Fibroblast of lung (primary cell): ENCODE results near the gene CAMKMT. TPM values are rescaled to one million over a fixed set of nuclear protein-coding genes. Genes with fewer than 3 reads are reported as not detected.

Experiments used
- DNase-seq, 2 donors: peaks; one replicate each; pipeline versions ENCODE4 v3.0.0 to v3.0.0-alpha.2; 2010; ENCODE audit warnings: low read depth in 2 of 2
- H2AFZ ChIP-seq: 2 replicates; pipeline ENCODE4 v1.5.1; 2012; ENCODE audit warnings: low read length, control low read depth, inconsistent platforms
- H3K27ac ChIP-seq: 2 replicates; pipeline ENCODE4 v1.5.1; 2011; ENCODE audit warnings: low read length, control low read depth; ENCODE audit not compliant: insufficient read depth
- H3K27me3 ChIP-seq: 2 replicates; pipeline ENCODE4 v1.5.1; 2011; ENCODE audit warnings: mild to moderate bottlenecking, low read length; ENCODE audit not compliant: control insufficient read depth, insufficient read depth
- H3K36me3 ChIP-seq: 2 replicates; pipeline ENCODE4 v1.5.1; 2011; ENCODE audit warnings: low read length; ENCODE audit not compliant: control insufficient read depth, insufficient read depth
- H3K4me1 ChIP-seq: 2 replicates; pipeline ENCODE4 v1.5.1; 2011; ENCODE audit warnings: low read length; ENCODE audit not compliant: control insufficient read depth, insufficient read depth; ENCODE audit errors: extremely low read depth
- H3K4me2 ChIP-seq: 2 replicates; pipeline ENCODE4 v1.5.1; 2011; ENCODE audit warnings: low read length, control low read depth; ENCODE audit not compliant: insufficient read depth; ENCODE audit errors: extremely low read depth
- H3K4me3 ChIP-seq, 4 experiments: fragments of 200-600 bp in 1 of 4; sonication (generic) in 1 of 4; replicated peaks in 1 of 4; 2 replicates each; pipeline ENCODE4 v1.5.1; 2011 to 2016; ENCODE audit warnings: low read length in 4 of 4, low read depth in 3 of 4, mild to moderate bottlenecking in 3 of 4, control low read depth in 2 of 4, inconsistent platforms in 1 of 4, mixed read lengths in 1 of 4; ENCODE audit not compliant: insufficient read depth in 1 of 4; ENCODE audit errors: control extremely low read depth in 1 of 4
- H3K79me2 ChIP-seq: 2 replicates; pipeline ENCODE4 v1.5.1; 2012; ENCODE audit warnings: mild to moderate bottlenecking, low read length, inconsistent platforms; ENCODE audit not compliant: control insufficient read depth, insufficient read depth
- H3K9ac ChIP-seq: 2 replicates; pipeline ENCODE4 v1.5.1; 2011; ENCODE audit warnings: mild to moderate bottlenecking, low read length, control low read depth; ENCODE audit not compliant: insufficient read depth
- H3K9me3 ChIP-seq: 2 replicates; pipeline ENCODE4 v1.5.1; 2012; ENCODE audit warnings: low read depth, low read length; ENCODE audit not compliant: control insufficient read depth, insufficient read depth
- H4K20me1 ChIP-seq: 2 replicates; pipeline ENCODE4 v1.5.1; 2011; ENCODE audit warnings: low read length; ENCODE audit not compliant: control insufficient read depth, insufficient read depth; ENCODE audit errors: extremely low read depth
- EZH2 ChIP-seq: IDR thresholded peaks from 2 replicates; pipeline ENCODE4 v1.5.1; 2012; ENCODE audit warnings: low read length, control low read depth, mild to moderate bottlenecking; ENCODE audit errors: missing control alignments
- polyA plus RNA-seq, 2 donors: library from polyadenylated mRNA; depleted of rRNA in 1 of 2; stranded (reverse) in 1 of 2; unstranded in 1 of 2; fragments of >200 nt; gene quantifications; 2 replicates each; pipeline ENCODE4 v1.2.1, GENCODE V29; 2011 to 2012; ENCODE audit warnings: missing spikeins in 1 of 2
- total RNA-seq: library from RNA; depleted of rRNA; stranded (reverse); fragments of >200 nt; gene quantifications from 2 replicates; pipeline ENCODE4 v1.2.1, GENCODE V29; 2014
- TF ChIP-seq, protein P1 (sequence below), 2 donors: IDR thresholded peaks in 1 of 2; conservative IDR thresholded peaks in 1 of 2; 1 replicate in 1 of 2; 2 replicates in 1 of 2; pipeline ENCODE4 v1.5.1; 2011 to 2012; ENCODE audit warnings: low read length in 2 of 2, control low read depth in 1 of 2, inconsistent platforms in 1 of 2, low read depth in 1 of 2, mild to moderate bottlenecking in 1 of 2

CAMKMT gene
- total and polyA plus RNA-seq, 2 donors (not counting 1 experiment from before 2014, with no cell fraction given) = 7.9 to 11.6 TPM

DNA sequence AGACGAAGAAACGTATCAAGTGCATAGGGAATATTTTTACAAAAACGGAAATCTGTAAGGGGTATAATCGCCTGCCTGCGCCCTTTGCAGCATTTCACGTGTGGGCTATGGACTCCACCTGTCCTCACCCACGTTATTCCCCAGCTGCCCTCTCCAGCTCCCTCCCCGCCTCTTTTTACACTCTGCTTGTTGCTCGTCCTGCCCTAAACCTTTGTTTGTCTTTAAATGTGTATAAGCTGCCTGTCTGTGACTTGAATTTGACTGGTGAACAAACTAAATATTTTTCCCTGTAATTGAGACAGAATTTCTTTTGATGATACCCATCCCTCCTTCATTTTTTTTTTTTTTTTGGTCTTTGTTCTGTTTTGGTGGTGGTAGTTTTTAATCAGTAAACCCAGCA lies 410.4 kb downstream of the CAMKMT start:
- H3K4me1 ChIP-seq = no peaks in the 10 kb centered on the region
- no peaks in the 10 kb centered on the region for H4K20me1 ChIP-seq
- H3K9ac ChIP-seq = no peak overlapping the region
- H3K9me3 ChIP-seq = no peaks in the 10 kb centered on the region
- TF ChIP-seq, protein P1, sequence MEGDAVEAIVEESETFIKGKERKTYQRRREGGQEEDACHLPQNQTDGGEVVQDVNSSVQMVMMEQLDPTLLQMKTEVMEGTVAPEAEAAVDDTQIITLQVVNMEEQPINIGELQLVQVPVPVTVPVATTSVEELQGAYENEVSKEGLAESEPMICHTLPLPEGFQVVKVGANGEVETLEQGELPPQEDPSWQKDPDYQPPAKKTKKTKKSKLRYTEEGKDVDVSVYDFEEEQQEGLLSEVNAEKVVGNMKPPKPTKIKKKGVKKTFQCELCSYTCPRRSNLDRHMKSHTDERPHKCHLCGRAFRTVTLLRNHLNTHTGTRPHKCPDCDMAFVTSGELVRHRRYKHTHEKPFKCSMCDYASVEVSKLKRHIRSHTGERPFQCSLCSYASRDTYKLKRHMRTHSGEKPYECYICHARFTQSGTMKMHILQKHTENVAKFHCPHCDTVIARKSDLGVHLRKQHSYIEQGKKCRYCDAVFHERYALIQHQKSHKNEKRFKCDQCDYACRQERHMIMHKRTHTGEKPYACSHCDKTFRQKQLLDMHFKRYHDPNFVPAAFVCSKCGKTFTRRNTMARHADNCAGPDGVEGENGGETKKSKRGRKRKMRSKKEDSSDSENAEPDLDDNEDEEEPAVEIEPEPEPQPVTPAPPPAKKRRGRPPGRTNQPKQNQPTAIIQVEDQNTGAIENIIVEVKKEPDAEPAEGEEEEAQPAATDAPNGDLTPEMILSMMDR (conservative IDR thresholded peaks at IDR 0.05 in 1 of 2, IDR thresholded peaks at IDR 0.05 in 1 of 2; ENCODE audit: low read depth in 1 of 2, low read length in 2 of 2) = no peak
- TF ChIP-seq EZH2 = no peak
- no peaks in the 10 kb centered on the region for H3K36me3 ChIP-seq
- H3K4me2 ChIP-seq = no peak overlapping the region
- H2AFZ ChIP-seq = no peak overlapping the region
- DNase-seq = no peak
- H3K79me2 ChIP-seq = no peaks in the 10 kb centered on the region
- H3K27ac ChIP-seq = no peak overlapping the region
- H3K4me3 ChIP-seq = no peak overlapping the region
- peaks cover 7% of the 10 kb centered on the region for H3K27me3 ChIP-seq

DNA sequence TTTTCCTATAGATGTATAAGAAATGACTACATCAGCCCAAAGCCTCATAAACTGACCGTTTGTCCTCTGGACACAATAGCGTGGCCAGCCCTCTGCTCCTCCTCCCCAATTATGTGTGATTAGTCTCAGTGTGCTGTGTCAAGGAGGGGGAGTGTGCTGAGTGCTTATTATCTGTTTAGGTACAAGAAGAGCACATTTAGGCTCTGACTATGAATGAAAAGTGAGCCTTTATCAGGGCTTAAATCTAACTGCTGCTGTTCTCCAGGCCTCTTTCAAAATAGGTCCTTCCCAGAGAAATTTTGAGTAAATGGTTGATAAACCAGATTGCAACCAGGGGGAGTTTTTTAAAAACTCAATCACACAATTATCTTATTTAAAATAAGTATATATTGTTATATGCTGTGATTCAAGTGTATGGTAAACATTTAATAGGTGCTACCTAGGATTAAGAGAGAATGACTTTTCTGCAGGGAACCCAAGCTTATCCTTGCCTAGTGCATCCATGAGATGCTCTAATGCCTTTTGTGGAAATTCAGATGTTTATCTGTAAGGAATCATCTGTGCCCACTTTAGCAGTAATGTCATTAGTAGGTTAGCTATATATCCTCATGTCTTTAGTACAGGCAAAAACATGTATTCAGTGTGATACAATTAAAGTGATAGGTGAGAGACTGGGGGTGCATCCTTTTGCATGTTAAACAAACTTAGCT lies 411.1 kb downstream of the CAMKMT start:
- Histone ChIP-seq H3K27me3 (peaks cover 5% of the 10 kb centered on the region), H4K20me1 (no peaks in the 10 kb centered on the region), H2AFZ (no peak overlapping the region), H3K9ac (no peak overlapping the region), H3K79me2 (no peaks in the 10 kb centered on the region), H3K4me3 (no peak overlapping the region), H3K4me1 (no peaks in the 10 kb centered on the region), H3K9me3 (no peaks in the 10 kb centered on the region), H3K4me2 (no peak overlapping the region), H3K36me3 (no peaks in the 10 kb centered on the region), H3K27ac (no peak overlapping the region)
- TF ChIP-seq, protein P1 (conservative IDR thresholded peaks at IDR 0.05 in 1 of 2, IDR thresholded peaks at IDR 0.05 in 1 of 2; ENCODE audit: low read depth in 1 of 2, low read length in 2 of 2) = no peak
- no peak for TF ChIP-seq EZH2
- no peak for DNase-seq

DNA sequence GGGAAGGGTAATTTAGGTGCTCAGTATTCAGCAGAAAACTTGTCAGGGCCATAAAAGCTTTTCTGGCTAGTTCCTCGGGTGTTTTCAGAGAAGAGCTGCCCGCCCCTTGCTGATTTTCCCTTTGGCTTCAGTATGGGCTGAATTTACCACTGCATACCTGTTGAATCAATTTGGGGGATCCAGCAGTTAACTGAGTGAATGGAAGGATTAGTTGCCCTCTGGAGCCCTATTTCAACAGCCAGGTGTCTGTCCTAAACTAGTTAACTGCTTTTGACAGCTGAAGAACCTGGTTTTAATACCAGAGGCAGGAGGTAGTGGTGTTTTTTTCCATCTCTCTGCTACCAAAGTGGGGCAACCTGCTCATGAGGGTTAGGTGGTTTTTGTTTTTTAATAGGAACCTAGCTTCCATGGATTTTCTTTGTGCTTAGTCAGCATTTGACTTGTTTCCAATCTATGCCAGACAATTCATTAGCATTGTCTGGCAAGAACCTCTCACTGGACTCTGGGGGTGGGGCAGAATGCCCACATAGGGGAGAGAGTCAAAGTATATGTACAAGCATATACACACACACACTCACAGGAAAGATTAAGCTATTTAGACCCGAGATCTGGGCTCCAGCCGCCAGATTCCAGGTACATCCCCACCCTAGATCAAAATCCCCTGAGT lies 413.2 kb downstream of the CAMKMT start:
- Histone ChIP-seq H2AFZ (no peak overlapping the region), H3K79me2 (no peaks in the 10 kb centered on the region), H4K20me1 (no peaks in the 10 kb centered on the region), H3K9ac (no peak overlapping the region), H3K27ac (no peak overlapping the region), H3K4me2 (no peak overlapping the region), H3K4me1 (no peaks in the 10 kb centered on the region), H3K27me3 (peaks cover 5% of the 10 kb centered on the region), H3K4me3 (no peak overlapping the region), H3K36me3 (no peaks in the 10 kb centered on the region), H3K9me3 (no peaks in the 10 kb centered on the region)
- DNase-seq = no peak
- TF ChIP-seq EZH2 = no peak
